Caco-2 (cell line): ENCODE results near the gene DOCK9. TPM values are rescaled to one million over a fixed set of nuclear protein-coding genes. Genes with fewer than 3 reads are reported as not detected.

ENCODE experiments used
- BruUV-seq: library from RNA; stranded (reverse); fragments of 400-500 nt; replicated peaks from 2 replicates; lab custom pipeline; 2021; lab: Mats Ljungman, UMichigan
- CTCF ChIA-PET: fragments of 300-600 bp; sonication (Branson Sonifier 250); formaldehyde crosslinking; loops from one replicate; lab custom pipeline; 2022; ENCODE audit warnings: antibody characterized with exemption; lab: Charles Lee
- POLR2A ChIA-PET: fragments of 300-600 bp; sonication (Branson Sonifier 250); formaldehyde crosslinking; loops from one replicate; lab custom pipeline; 2022; ENCODE audit warnings: antibody characterized with exemption; lab: Charles Lee
- DNase-seq, 2 experiments: peaks; one replicate each; pipeline versions ENCODE4 v3.0.0 to v3.0.0-alpha.2; 2020 to 2022
- H3K27me3 ChIP-seq: replicated peaks from 2 replicates; pipeline ENCODE4 v1.6.0; 2011; ENCODE audit warnings: low read length; ENCODE audit not compliant: control insufficient read depth, insufficient read depth
- H3K36me3 ChIP-seq: 2 replicates; pipeline ENCODE4 v1.5.1; 2011; ENCODE audit warnings: low read length; ENCODE audit not compliant: control insufficient read depth, insufficient read depth
- H3K4me1 ChIP-seq: fragments of 250-450 bp; sonication (Bioruptor Pico); 2 replicates; pipeline ENCODE4 v1.5.1; 2020; ENCODE audit warnings: mild to moderate bottlenecking
- H3K4me3 ChIP-seq: 2 replicates; pipeline ENCODE4 v1.5.1; 2011; ENCODE audit warnings: low read depth, mild to moderate bottlenecking, control low read depth, low read length
- H3K9me3 ChIP-seq: fragments of 250-450 bp; sonication (Bioruptor Pico); 2 replicates; pipeline ENCODE4 v1.5.1; 2020; ENCODE audit warnings: mild to moderate bottlenecking, moderate library complexity
- H3K27ac Mint-ChIP-seq: one replicate; pipeline ENCODE4 v1.8.0; 2022; ENCODE audit warnings: mixed read lengths; ENCODE audit not compliant: unreplicated experiment
- H3K27me3 Mint-ChIP-seq: one replicate; pipeline ENCODE4 v1.8.0; 2022; ENCODE audit warnings: mixed read lengths; ENCODE audit not compliant: insufficient read depth, unreplicated experiment
- H3K36me3 Mint-ChIP-seq: one replicate; pipeline ENCODE4 v1.8.0; 2022; ENCODE audit warnings: mild to moderate bottlenecking, mixed read lengths; ENCODE audit not compliant: insufficient read depth, unreplicated experiment
- H3K4me1 Mint-ChIP-seq: one replicate; pipeline ENCODE4 v1.8.0; 2022; ENCODE audit warnings: low read depth, mixed read lengths; ENCODE audit not compliant: unreplicated experiment
- H3K4me3 Mint-ChIP-seq: one replicate; pipeline ENCODE4 v1.8.0; 2022; ENCODE audit warnings: mild to moderate bottlenecking, moderate library complexity, mixed read lengths; ENCODE audit not compliant: unreplicated experiment
- H3K9me3 Mint-ChIP-seq: one replicate; pipeline ENCODE4 v1.8.0; 2022; ENCODE audit warnings: mixed read lengths; ENCODE audit not compliant: unreplicated experiment
- CTCF ChIP-seq, 2 experiments: fragments of 200-600 bp in 1 of 2; IDR thresholded peaks; 1 replicate in 1 of 2; 2 replicates in 1 of 2; pipeline versions ENCODE4 v1.5.1 to v1.8.0; 2011 to 2022; ENCODE audit warnings: antibody characterized with exemption in 1 of 2, control low read depth in 1 of 2, inconsistent platforms in 1 of 2, low read depth in 1 of 2, low read length in 1 of 2, mild to moderate bottlenecking in 1 of 2, moderate library complexity in 1 of 2; ENCODE audit not compliant: insufficient read depth in 1 of 2, severe bottlenecking in 1 of 2, unreplicated experiment in 1 of 2
- intact Hi-C: fragments of 100-400 bp; cut with micrococcal nuclease; formaldehyde crosslinking; loops from one replicate; pipeline ENCODE4 v1.10.0; 2022; ENCODE audit not compliant: unreplicated experiment
- total RNA-seq: library from RNA; stranded (reverse); gene quantifications from 2 replicates; pipeline ENCODE4 v1.2.3, GENCODE V29; 2022

The DOCK9 gene
- total RNA-seq, 1 experiment from 2014 or later, result 260 TPM

GRCh38 chr13:98792785-98793495, 184.9 kb downstream of the DOCK9 start:
- H3K36me3 ChIP-seq, result peaks cover 2% of the 10 kb centered on the region; the same call in 1 of the 2 replicates
- no peaks in the 10 kb centered on the region for H3K27me3 Mint-ChIP-seq
- H3K4me3 ChIP-seq, result no peak overlapping the region
- no peaks in the 10 kb centered on the region for H3K27me3 ChIP-seq
- no peak overlapping the region for H3K27ac Mint-ChIP-seq
- no peaks in the 10 kb centered on the region for H3K9me3 Mint-ChIP-seq
- POLR2A ChIA-PET, result no interaction called here
- intact Hi-C loops, result no loop called here
- no peaks in the 10 kb centered on the region for H3K9me3 ChIP-seq
- DNase-seq, result no peak
- H3K4me1 ChIP-seq, result no peaks in the 10 kb centered on the region
- H3K36me3 Mint-ChIP-seq, result peaks cover 61% of the 10 kb centered on the region
- no peaks in the 10 kb centered on the region for H3K4me1 Mint-ChIP-seq
- H3K4me3 Mint-ChIP-seq, result no peak overlapping the region
- CTCF ChIA-PET, result no interaction called here
- TF ChIP-seq CTCF (IDR thresholded peaks at IDR 0.05; ENCODE audit: insufficient read depth in 1 of 2, low read depth in 1 of 2, low read length in 1 of 2, severe bottlenecking in 1 of 2, unreplicated experiment in 1 of 2), result no peak
- no TSS peak for BruUV-seq

- peaks cover 2% of the 10 kb centered on the region; the same call in 1 of the 2 replicates for H3K36me3 ChIP-seq
- intact Hi-C loops, result no loop called here
- CTCF ChIA-PET, result interaction anchor here (0.6 kb wide), 1 partner anchor 20 kb away, joined by 3 read pairs; no protein-coding TSS in a partner anchor
Measured at GRCh38 chr13:98792321-98792720, 185.5 kb downstream of the DOCK9 start.

DNA sequence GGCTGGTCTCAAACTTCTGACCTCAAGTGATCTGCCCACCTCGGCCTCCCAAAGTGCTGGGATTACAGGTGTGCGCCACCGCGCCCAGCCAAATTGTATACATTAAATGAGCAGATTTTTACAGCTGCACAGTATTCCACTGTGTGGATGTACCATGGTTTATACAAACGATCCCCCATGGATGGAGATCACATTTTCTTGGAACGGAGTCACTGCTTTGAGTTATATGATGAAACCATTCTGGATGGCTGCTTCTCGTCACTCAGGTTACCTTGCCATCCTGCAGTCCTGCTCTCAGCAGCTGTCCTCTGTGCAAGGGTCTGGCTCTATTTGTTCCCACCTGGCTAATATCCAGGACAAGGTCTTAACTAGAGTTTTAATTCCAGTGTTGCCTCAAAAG, 186.3 kb downstream of the DOCK9 start:
- Mint-ChIP-seq H3K27ac (no peak overlapping the region), H3K4me1 (no peaks in the 10 kb centered on the region), H3K36me3 (peaks cover 52% of the 10 kb centered on the region), H3K4me3 (no peak overlapping the region), H3K9me3 (no peaks in the 10 kb centered on the region), H3K27me3 (no peaks in the 10 kb centered on the region)
- TF ChIP-seq CTCF (IDR thresholded peaks at IDR 0.05; ENCODE audit: insufficient read depth in 1 of 2, low read depth in 1 of 2, low read length in 1 of 2, severe bottlenecking in 1 of 2, unreplicated experiment in 1 of 2), result no peak
- H3K36me3 ChIP-seq, result peaks cover 2% of the 10 kb centered on the region; the same call in 1 of the 2 replicates
- no peak overlapping the region for H3K4me3 ChIP-seq
- no peaks in the 10 kb centered on the region for H3K9me3 ChIP-seq
- no peaks in the 10 kb centered on the region for H3K27me3 ChIP-seq
- POLR2A ChIA-PET, result no interaction called here
- BruUV-seq, result no TSS peak
- intact Hi-C loops, result no loop called here
- DNase-seq, result no peak
- no peaks in the 10 kb centered on the region for H3K4me1 ChIP-seq
- CTCF ChIA-PET, result no interaction called here

More at GRCh38 chr13:98792321-98792720, 185.5 kb downstream of the DOCK9 start:
- POLR2A ChIA-PET, result no interaction called here
- TF ChIP-seq CTCF (IDR thresholded peaks at IDR 0.05; ENCODE audit: insufficient read depth in 1 of 2, low read depth in 1 of 2, low read length in 1 of 2, severe bottlenecking in 1 of 2, unreplicated experiment in 1 of 2), result no peak
- Mint-ChIP-seq H3K4me1 (no peaks in the 10 kb centered on the region), H3K9me3 (no peaks in the 10 kb centered on the region), H3K4me3 (no peak overlapping the region), H3K27ac (no peak overlapping the region), H3K36me3 (peaks cover 59% of the 10 kb centered on the region), H3K27me3 (no peaks in the 10 kb centered on the region)
- no peaks in the 10 kb centered on the region for H3K27me3 ChIP-seq
- DNase-seq, result no peak
- no peaks in the 10 kb centered on the region for H3K9me3 ChIP-seq
- BruUV-seq, result no TSS peak
- no peak overlapping the region for H3K4me3 ChIP-seq
- H3K4me1 ChIP-seq, result no peaks in the 10 kb centered on the region
